ENCODE results near the gene DNASE1L3.

DNA sequence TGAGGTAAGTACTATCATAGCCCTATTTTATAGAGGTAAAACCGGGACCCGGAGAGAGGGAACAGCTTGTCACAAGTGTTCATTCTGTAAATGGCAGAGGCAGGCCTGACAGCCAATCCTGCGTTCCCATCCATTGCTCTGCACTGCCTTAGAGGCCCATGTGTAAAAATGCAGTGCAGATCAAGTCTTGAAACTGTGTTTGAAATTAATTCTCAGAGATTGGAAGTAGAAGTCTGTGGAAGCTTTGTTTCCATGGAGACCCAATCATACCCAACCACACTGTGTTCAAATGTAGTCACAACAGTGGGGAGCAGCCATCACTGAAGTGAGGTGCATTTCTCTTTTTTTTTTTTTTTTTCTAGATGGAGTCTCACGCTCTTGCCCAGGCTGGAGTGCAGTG is 13.1 kb upstream of the DNASE1L3 start:
- TF ChIP-seq EZH2 (IDR thresholded peaks at IDR 0.05; ENCODE audit: insufficient read depth, poor library complexity, severe bottlenecking) (no peak), EZH2phosphoT487 (IDR thresholded peaks at IDR 0.05; ENCODE audit: insufficient read depth, low read depth) (no peak)
